Thymus (tissue), 14 donors: ENCODE measurements around the gene EEF1E1. TPM values are rescaled to one million over a fixed set of nuclear protein-coding genes. Genes with fewer than 3 reads are reported as not detected.
A peak's percentile ranks its signal among the peaks of the same experiment; 100 is the strongest.

Source experiments
- DNase-seq, 9 donors: peaks; one replicate each; pipeline ENCODE4 v3.0.0-alpha.2; 2013; ENCODE audit warnings: low spot score in 9 of 9, low read depth in 6 of 9, missing footprints in 1 of 9
- H3K27ac ChIP-seq, 2 donors: one replicate each; pipeline ENCODE4 v1.5.1; 2013; ENCODE audit warnings: control low read depth in 1 of 2, low read depth in 1 of 2, low read length in 1 of 2, mild to moderate bottlenecking in 1 of 2, moderate library complexity in 1 of 2
- H3K27me3 ChIP-seq, 2 donors: one replicate each; pipeline ENCODE4 v1.5.1; 2013; ENCODE audit warnings: low read length in 1 of 2; ENCODE audit not compliant: control insufficient read depth in 2 of 2, insufficient read depth in 1 of 2
- H3K36me3 ChIP-seq, 2 donors: one replicate each; pipeline ENCODE4 v1.5.1; 2013; ENCODE audit warnings: low read length in 1 of 2, mild to moderate bottlenecking in 1 of 2, moderate library complexity in 1 of 2; ENCODE audit not compliant: control insufficient read depth in 2 of 2, insufficient read depth in 2 of 2
- H3K4me1 ChIP-seq, 2 donors: one replicate each; pipeline ENCODE4 v1.5.1; 2013; ENCODE audit warnings: low read length in 2 of 2; ENCODE audit not compliant: control insufficient read depth in 2 of 2, insufficient read depth in 2 of 2
- H3K4me3 ChIP-seq, 2 donors: one replicate each; pipeline ENCODE4 v1.5.1; 2013; ENCODE audit warnings: low read length in 2 of 2, control low read depth in 1 of 2, mild to moderate bottlenecking in 1 of 2
- H3K9me3 ChIP-seq, 2 donors: one replicate each; pipeline ENCODE4 v1.5.1; 2013; ENCODE audit warnings: low read length in 1 of 2, mild to moderate bottlenecking in 1 of 2; ENCODE audit not compliant: control insufficient read depth in 2 of 2, insufficient read depth in 1 of 2
- WGBS: extraction: QIAGEN DNeasy Blood & Tissue Kit; methylation state at CpG from one replicate; pipeline ENCODE4 v1.1.7; 2013; 5-methylcytosine and 5-hydroxymethylcytosine counted together
- long read RNA-seq, 10 donors: transcript quantifications; one replicate each; lab custom pipeline, GENCODE V29; 2026
- polyA plus RNA-seq: library from polyadenylated mRNA; stranded (reverse); fragments of 200-250 nt; gene quantifications from one replicate; pipeline ENCODE4 v1.2.3, GENCODE V29; 2013
- total RNA-seq: library from RNA; stranded (reverse); fragments of 120-200 nt; gene quantifications from one replicate; pipeline ENCODE4 v1.2.4, GENCODE V29; 2013
- donor health status: healthy.

Gene EEF1E1
- 48.2 TPM for total RNA-seq
- 34.0 TPM for polyA plus RNA-seq
- long read RNA-seq, donor 1, partial matches to known transcripts: 0 of 4 reads
- long read RNA-seq, donor 1, other reads (novel, unspliced or antisense): 0 of 4 reads
- long read RNA-seq, donor 2: 0 reads
- long read RNA-seq, donor 3, transcript EEF1E1-201 (4 exons, 1,077 nt): major isoform, 52 of 135 reads
- long read RNA-seq, donor 3, transcript EEF1E1-205 (3 exons, 654 nt): minor isoform, 33 of 135 reads
- long read RNA-seq, donor 3, partial matches to known transcripts: 48 of 135 reads
- long read RNA-seq, donor 3, other reads (novel, unspliced or antisense): 0 of 135 reads
- long read RNA-seq, donor 4, transcript EEF1E1-201 (4 exons, 1,077 nt): major isoform, 10 of 22 reads
- long read RNA-seq, donor 4, partial matches to known transcripts: 8 of 22 reads
- long read RNA-seq, donor 4, other reads (novel, unspliced or antisense): 0 of 22 reads
- long read RNA-seq, donor 5, transcript EEF1E1-201 (4 exons, 1,077 nt): major isoform, 52 of 118 reads
- long read RNA-seq, donor 5, transcript EEF1E1-205 (3 exons, 654 nt): minor isoform, 20 of 118 reads
- long read RNA-seq, donor 5, partial matches to known transcripts: 45 of 118 reads
- long read RNA-seq, donor 5, other reads (novel, unspliced or antisense): 0 of 118 reads
- long read RNA-seq, donor 6, transcript EEF1E1-201 (4 exons, 1,077 nt): major isoform, 31 of 59 reads
- long read RNA-seq, donor 6, transcript EEF1E1-205 (3 exons, 654 nt): minor isoform, 6 of 59 reads
- long read RNA-seq, donor 6, partial matches to known transcripts: 21 of 59 reads
- long read RNA-seq, donor 6, other reads (novel, unspliced or antisense): 0 of 59 reads
- long read RNA-seq, donor 7, transcript EEF1E1-201 (4 exons, 1,077 nt): major isoform, 21 of 42 reads
- long read RNA-seq, donor 7, transcript EEF1E1-205 (3 exons, 654 nt): minor isoform, 12 of 42 reads
- long read RNA-seq, donor 7, partial matches to known transcripts: 7 of 42 reads
- long read RNA-seq, donor 7, other reads (novel, unspliced or antisense): 0 of 42 reads
- long read RNA-seq, donor 8, transcript EEF1E1-201 (4 exons, 1,077 nt): major isoform, 6 of 15 reads
- long read RNA-seq, donor 8, partial matches to known transcripts: 5 of 15 reads
- long read RNA-seq, donor 8, other reads (novel, unspliced or antisense): 0 of 15 reads
- long read RNA-seq, donor 9, transcript EEF1E1-201 (4 exons, 1,077 nt): major isoform, 17 of 43 reads
- long read RNA-seq, donor 9, transcript EEF1E1-205 (3 exons, 654 nt): minor isoform, 9 of 43 reads
- long read RNA-seq, donor 9, partial matches to known transcripts: 16 of 43 reads
- long read RNA-seq, donor 9, other reads (novel, unspliced or antisense): 0 of 43 reads
- long read RNA-seq, donor 10, transcript EEF1E1-201 (4 exons, 1,077 nt): major isoform, 13 of 30 reads
- long read RNA-seq, donor 10, transcript EEF1E1-205 (3 exons, 654 nt): minor isoform, 7 of 30 reads
- long read RNA-seq, donor 10, partial matches to known transcripts: 7 of 30 reads
- long read RNA-seq, donor 10, other reads (novel, unspliced or antisense): 0 of 30 reads

GRCh38 chr6:8102122-8102958, at the start of gene EEF1E1:
TSS of gene EEF1E1 (minus strand) at chr6:8102548. CDS start at chr6:8102521, 27 bp downstream.
- 2% methylated on average over 43 of the region's 43 CpGs for WGBS
- DNase-seq: peak; percentile 74 to 97 (median 91)
- Histone ChIP-seq H3K4me3 (peak within 1 kb of the TSS; percentile 75 to 92), H3K4me1 (peaks cover 4 to 10% of the 10 kb centered on the region in 2 donors), H3K36me3 (no peaks in the 10 kb centered on the region), H3K27me3 (no peaks in the 10 kb centered on the region), H3K27ac (peak within 1 kb of the TSS; percentile 55 to 80), H3K9me3 (no peaks in the 10 kb centered on the region)

- no peaks in the 10 kb centered on the region for H3K27me3 ChIP-seq
- no peaks in the 10 kb centered on the region for H3K36me3 ChIP-seq
- H3K27ac ChIP-seq: no peak overlapping the region
- no peaks in the 10 kb centered on the region for H3K4me1 ChIP-seq
- no peak overlapping the region for H3K4me3 ChIP-seq
- H3K9me3 ChIP-seq: no peaks in the 10 kb centered on the region
- DNase-seq: no peak
- 94% methylated on average over 1 of the region's 1 CpG for WGBS
These were observed 47.0 kb upstream of the EEF1E1 start for GRCh38 chr6:8149350-8149749.

GRCh38 chr6:8143945-8144344, 41.6 kb upstream of the EEF1E1 start:
- no peaks in the 10 kb centered on the region for H3K27me3 ChIP-seq
- no peaks in the 10 kb centered on the region for H3K9me3 ChIP-seq
- no peak overlapping the region for H3K27ac ChIP-seq
- no peaks in the 10 kb centered on the region for H3K36me3 ChIP-seq
- no peak for DNase-seq
- H3K4me1 ChIP-seq: no peaks in the 10 kb centered on the region
- no peak overlapping the region for H3K4me3 ChIP-seq
- 95% methylated on average over 2 of the region's 2 CpGs for WGBS

- no peak overlapping the region for H3K27ac ChIP-seq
- H3K4me1 ChIP-seq: no peaks in the 10 kb centered on the region
- no peak overlapping the region for H3K4me3 ChIP-seq
- H3K36me3 ChIP-seq: no peaks in the 10 kb centered on the region
- H3K27me3 ChIP-seq: no peaks in the 10 kb centered on the region
- DNase-seq: no peak
- 94% methylated on average over 7 of the region's 7 CpGs for WGBS
- H3K9me3 ChIP-seq: no peaks in the 10 kb centered on the region
These were observed 37.1 kb upstream of the EEF1E1 start for GRCh38 chr6:8139451-8139850.

- WGBS: 69% methylated on average over 6 of the region's 6 CpGs
- no peak for DNase-seq
- no peak overlapping the region for H3K27ac ChIP-seq
- H3K27me3 ChIP-seq: no peaks in the 10 kb centered on the region
- no peak overlapping the region for H3K4me3 ChIP-seq
- H3K36me3 ChIP-seq: no peaks in the 10 kb centered on the region
- no peaks in the 10 kb centered on the region for H3K4me1 ChIP-seq
- no peaks in the 10 kb centered on the region for H3K9me3 ChIP-seq
These were observed 35.2 kb upstream of the EEF1E1 start for GRCh38 chr6:8137529-8137939.

GRCh38 chr6:8135276-8135675, 32.9 kb upstream of the EEF1E1 start:
- Histone ChIP-seq H3K4me3 (no peak overlapping the region), H3K27me3 (no peaks in the 10 kb centered on the region), H3K4me1 (no peaks in the 10 kb centered on the region), H3K27ac (no peak overlapping the region), H3K9me3 (no peaks in the 10 kb centered on the region), H3K36me3 (no peaks in the 10 kb centered on the region)
- 95% methylated on average over 3 of the region's 3 CpGs for WGBS
- no peak for DNase-seq

GRCh38 chr6:8132130-8132529, 29.8 kb upstream of the EEF1E1 start:
- no peaks in the 10 kb centered on the region for H3K36me3 ChIP-seq
- 87% methylated on average over 6 of the region's 6 CpGs for WGBS

More at GRCh38 chr6:8132130-8132529, 29.8 kb upstream of the EEF1E1 start:
- Histone ChIP-seq H3K27ac (no peak overlapping the region), H3K4me3 (no peak overlapping the region), H3K4me1 (no peaks in the 10 kb centered on the region), H3K27me3 (no peaks in the 10 kb centered on the region), H3K9me3 (no peaks in the 10 kb centered on the region)
- no peak for DNase-seq
